ENCODE results near the gene KRTCAP2. TPM values are rescaled to one million over a fixed set of nuclear protein-coding genes. Genes with fewer than 3 reads are reported as not detected.
"Not testable (repeated sequence)": the region's sequence is repeated elsewhere in the genome, so short reads cannot be mapped to it uniquely, and the experiment has no call there.

KRTCAP2 gene
- 100 to 1,000 TPM in 1 of 4 donors, 10 to 100 TPM in 3; 80.8 to 144 (median 92.3) TPM for total RNA-seq

GRCh38 chr1:155172732-155173477, at the start of gene KRTCAP2:
TSS of gene KRTCAP2 (minus strand) at chr1:155173304. CDS start at chr1:155173224, 80 bp downstream.
- Histone ChIP-seq H3K4me1 (peaks cover 0 to 56% (median 24%) of the 10 kb centered on the region in 3 donors), H3K4me3 (peak within 1 kb of the TSS; percentile 62 to 78), H3K27me3 (peaks cover 28% of the 10 kb centered on the region), H3K9me3 (no peaks in the 10 kb centered on the region), H3K27ac (peak within 1 kb of the TSS; percentile 74 to 99 (median 96)), H3K36me3 (peaks cover 0 to 27% of the 10 kb centered on the region in 2 donors)
- TF ChIP-seq POLR2A (IDR thresholded peaks at IDR 0.05): peak; percentile 46 to 48
- TF ChIP-seq EP300 (IDR thresholded peaks at IDR 0.05): no peak
- peak in 3 of 4 experiments; percentile 91 to 98 (median 95) for TF ChIP-seq CTCF (IDR thresholded peaks at IDR 0.05)
- peak; percentile 75 for TF ChIP-seq POLR2AphosphoS5 (IDR thresholded peaks at IDR 0.05)
- ATAC-seq: peak; percentile 92
- WGBS, 2 donors (ENCODE audit: low coverage in 1 of 2): 0 to 1% methylated on average over 9 of the region's 57 CpGs

GRCh38 chr1:155220211-155220965, 47.3 kb upstream of the KRTCAP2 start:
- WGBS, 2 donors (ENCODE audit: low coverage in 1 of 2): 90 to 92% methylated on average over 2 to 9 of the region's 10 CpGs
- not testable (repeated sequence) for H3K36me3 ChIP-seq, H3K4me3 ChIP-seq, H3K27ac ChIP-seq, ATAC-seq, H3K27me3 ChIP-seq, H3K9me3 ChIP-seq
- H3K4me1 ChIP-seq: peaks cover 0 to 16% (median 0%) of the 10 kb centered on the region in 3 donors

GRCh38 chr1:155219592-155220031, 46.5 kb upstream of the KRTCAP2 start:
- Histone ChIP-seq H3K4me3 (no peak overlapping the region), H3K4me1 (peaks cover 0 to 9% (median 0%) of the 10 kb centered on the region in 3 donors), H3K27ac (peak overlapping the region in 1 of 4 donors; percentile 32), H3K27me3 (no peaks in the 10 kb centered on the region), H3K36me3 (peaks cover 0 to 14% of the 10 kb centered on the region in 2 donors), H3K9me3 (no peaks in the 10 kb centered on the region)
- no peak for TF ChIP-seq EP300 (IDR thresholded peaks at IDR 0.05)
- no peak for TF ChIP-seq POLR2A (IDR thresholded peaks at IDR 0.05)
- no peak for TF ChIP-seq CTCF (IDR thresholded peaks at IDR 0.05)
- no peak for TF ChIP-seq POLR2AphosphoS5 (IDR thresholded peaks at IDR 0.05)
- ATAC-seq: no peak
- WGBS, 2 donors (ENCODE audit: low coverage in 1 of 2): 0 to 14% methylated on average over 1 of the region's 1 CpG

GRCh38 chr1:155218854-155219591, 45.9 kb upstream of the KRTCAP2 start:
- peak overlapping the region in 1 of 4 donors; percentile 32 for H3K27ac ChIP-seq
- no peaks in the 10 kb centered on the region for H3K27me3 ChIP-seq
- ATAC-seq: peak; percentile 60
- no peaks in the 10 kb centered on the region for H3K9me3 ChIP-seq
- 35 to 38% methylated on average over 7 of the region's 7 CpGs for WGBS, 2 donors (ENCODE audit: low coverage in 1 of 2)
- peaks cover 0 to 9% (median 0%) of the 10 kb centered on the region in 3 donors for H3K4me1 ChIP-seq
- H3K4me3 ChIP-seq: peak overlapping the region; percentile 11 to 25
- TF ChIP-seq CTCF (IDR thresholded peaks at IDR 0.05): no peak
- TF ChIP-seq POLR2A (IDR thresholded peaks at IDR 0.05): no peak
- TF ChIP-seq EP300 (IDR thresholded peaks at IDR 0.05): no peak
- no peak for TF ChIP-seq POLR2AphosphoS5 (IDR thresholded peaks at IDR 0.05)
- H3K36me3 ChIP-seq: peaks cover 0 to 16% of the 10 kb centered on the region in 2 donors

- not testable (repeated sequence) for H3K4me3 ChIP-seq, H3K27ac ChIP-seq, H3K9me3 ChIP-seq, H3K27me3 ChIP-seq, ATAC-seq
- Histone ChIP-seq H3K4me1 (peaks cover 0 to 28% (median 1%) of the 10 kb centered on the region in 3 donors), H3K36me3 (peaks cover 0 to 40% of the 10 kb centered on the region in 2 donors)
- WGBS, 2 donors (ENCODE audit: low coverage in 1 of 2): 71% methylated on average over 1 of the region's 10 CpGs; no CpG with 5 or more reads in 1 of the 2 donors
Measured at GRCh38 chr1:155214702-155215101, 41.6 kb upstream of the KRTCAP2 start.

- ATAC-seq: not testable (repeated sequence)
- peaks cover 0 to 39% (median 17%) of the 10 kb centered on the region in 3 donors for H3K4me1 ChIP-seq
- WGBS, 2 donors (ENCODE audit: low coverage in 1 of 2): no CpG with 5 or more reads among the region's 7 CpGs
Measured at GRCh38 chr1:155212051-155212440, 38.9 kb upstream of the KRTCAP2 start.

GRCh38 chr1:155211381-155212050, 38.4 kb upstream of the KRTCAP2 start:
- 63 to 100% methylated on average over 1 to 2 of the region's 13 CpGs for WGBS, 2 donors (ENCODE audit: low coverage in 1 of 2)
- Histone ChIP-seq H3K36me3 (peaks cover 0 to 40% of the 10 kb centered on the region in 2 donors), H3K27ac (peak overlapping the region in 3 of 4 donors; percentile 5 to 54 (median 32)), H3K4me1 (peaks cover 0 to 44% (median 19%) of the 10 kb centered on the region in 3 donors)
- not testable (repeated sequence) for H3K27me3 ChIP-seq, H3K9me3 ChIP-seq, ATAC-seq, H3K4me3 ChIP-seq

More at GRCh38 chr1:155212051-155212440, 38.9 kb upstream of the KRTCAP2 start:
- not testable (repeated sequence) for H3K4me3 ChIP-seq, H3K9me3 ChIP-seq, H3K27me3 ChIP-seq
- Histone ChIP-seq H3K27ac (peak overlapping the region in 2 of 4 donors; percentile 5 to 32), H3K36me3 (peaks cover 0 to 40% of the 10 kb centered on the region in 2 donors)
